IMR-90 (cell line): ENCODE data around the gene SCCPDH. TPM values are rescaled to one million over a fixed set of nuclear protein-coding genes. Genes with fewer than 3 reads are reported as not detected.

Source experiments
- ATAC-seq: fragments of 200-7000 bp; cut with Tn5 transposase; 2 replicates; pipeline ENCODE4 v1.9.1; 2020; ENCODE audit warnings: low read depth, mild to moderate bottlenecking, moderate library complexity
- BruUV-seq: library from RNA; stranded (reverse); fragments of 400-500 nt; replicated peaks from 2 replicates; lab custom pipeline; 2021; lab: Mats Ljungman, UMichigan
- CTCF ChIA-PET: fragments of 300-600 bp; formaldehyde crosslinking; extraction: SDS; loops from one replicate; lab custom pipeline; 2021; ENCODE audit warnings: antibody characterized with exemption; lab: Yijun Ruan, JAX
- POLR2A ChIA-PET: fragments of 300-600 bp; sonication (Branson Sonifier 250); formaldehyde crosslinking; loops from one replicate; lab custom pipeline; 2022; ENCODE audit warnings: antibody characterized with exemption; ENCODE audit not compliant: unreplicated experiment; lab: Charles Lee
- DNase-seq: peaks from one replicate; pipeline ENCODE4 v3.0.0; 2013
- H2AFZ ChIP-seq: replicated peaks from 2 replicates; pipeline ENCODE3; 2013; ENCODE audit warnings: low read length, mild to moderate bottlenecking; ENCODE audit not compliant: poor library complexity
- H2AK5ac ChIP-seq: 2 replicates; pipeline ENCODE4 v1.6.1; 2013; ENCODE audit warnings: low read depth, low read length, inconsistent platforms
- H2AK9ac ChIP-seq: replicated peaks from 2 replicates; pipeline ENCODE3; 2013; ENCODE audit warnings: mild to moderate bottlenecking, low read depth, low read length, moderate library complexity; ENCODE audit not compliant: poor library complexity
- H2BK120ac ChIP-seq: 2 replicates; pipeline ENCODE4 v1.6.1; 2013; ENCODE audit warnings: low read depth, low read length, inconsistent platforms
- H2BK15ac ChIP-seq: 3 replicates; pipeline ENCODE4 v1.6.1; 2013; ENCODE audit warnings: low read depth, low read length, inconsistent platforms
- H2BK20ac ChIP-seq: 2 replicates; pipeline ENCODE4 v1.6.1; 2013; ENCODE audit warnings: low read depth, mild to moderate bottlenecking, inconsistent platforms, low read length, moderate library complexity
- H2BK5ac ChIP-seq: 2 replicates; pipeline ENCODE4 v1.6.1; 2013; ENCODE audit warnings: mild to moderate bottlenecking, low read depth, low read length, inconsistent platforms; ENCODE audit not compliant: poor library complexity, severe bottlenecking
- H3K14ac ChIP-seq: replicated peaks from 2 replicates; pipeline ENCODE4 v1.6.1; 2013; ENCODE audit warnings: low read depth, low read length, inconsistent platforms
- H3K18ac ChIP-seq: 2 replicates; pipeline ENCODE4 v1.6.1; 2013; ENCODE audit warnings: low read depth, low read length, control low read depth
- H3K23ac ChIP-seq: 2 replicates; pipeline ENCODE4 v1.6.1; 2013; ENCODE audit warnings: low read depth, low read length, inconsistent platforms
- H3K27ac ChIP-seq: 2 replicates; pipeline ENCODE4 v1.5.1; 2013; ENCODE audit warnings: mild to moderate bottlenecking, control low read depth, low read length; ENCODE audit not compliant: insufficient read depth
- H3K27me3 ChIP-seq: 2 replicates; pipeline ENCODE4 v1.6.1; 2013; ENCODE audit warnings: low read length; ENCODE audit not compliant: control insufficient read depth, insufficient read depth
- H3K36me3 ChIP-seq: 2 replicates; pipeline ENCODE4 v1.6.1; 2013; ENCODE audit warnings: low read length, mixed read lengths; ENCODE audit not compliant: control insufficient read depth, insufficient read depth
- H3K4ac ChIP-seq: 2 replicates; pipeline ENCODE4 v1.6.1; 2013; ENCODE audit warnings: low read depth, low read length, inconsistent platforms
- H3K4me1 ChIP-seq: 2 replicates; pipeline ENCODE4 v1.6.1; 2013; ENCODE audit warnings: low read length, mixed read lengths; ENCODE audit not compliant: control insufficient read depth, insufficient read depth
- H3K4me2 ChIP-seq: 2 replicates; pipeline ENCODE4 v1.6.1; 2013; ENCODE audit warnings: low read depth, mild to moderate bottlenecking, control low read depth, low read length, moderate library complexity
- H3K4me3 ChIP-seq: 2 replicates; pipeline ENCODE4 v1.5.1; 2013; ENCODE audit warnings: low read depth, mild to moderate bottlenecking, control low read depth, low read length, moderate library complexity; ENCODE audit not compliant: insufficient read depth
- H3K56ac ChIP-seq: 2 replicates; pipeline ENCODE4 v1.6.1; 2013; ENCODE audit warnings: low read length, inconsistent platforms; ENCODE audit not compliant: insufficient read depth; ENCODE audit errors: extremely low read depth
- H3K79me1 ChIP-seq, 2 experiments: 2 replicates each; pipeline ENCODE4 v1.6.1; 2013; ENCODE audit warnings: low read length in 2 of 2, inconsistent platforms in 1 of 2, low read depth in 1 of 2
- H3K9ac ChIP-seq: 2 replicates; pipeline ENCODE4 v1.6.1; 2013; ENCODE audit warnings: low read depth, low read length, control low read depth
- H3K9me1 ChIP-seq: 2 replicates; pipeline ENCODE4 v1.6.1; 2013; ENCODE audit warnings: low read length, inconsistent platforms; ENCODE audit not compliant: insufficient read depth
- H3K9me3 ChIP-seq: 2 replicates; pipeline ENCODE4 v1.6.1; 2013; ENCODE audit warnings: low read length; ENCODE audit not compliant: control insufficient read depth, insufficient read depth
- H4K20me1 ChIP-seq: 2 replicates; pipeline ENCODE4 v1.6.1; 2013; ENCODE audit warnings: low read length, inconsistent platforms; ENCODE audit not compliant: insufficient read depth
- H4K5ac ChIP-seq: 2 replicates; pipeline ENCODE4 v1.6.1; 2013; ENCODE audit warnings: mild to moderate bottlenecking, low read depth, low read length, control low read depth
- H4K8ac ChIP-seq, 2 experiments: 2 replicates each; pipeline ENCODE4 v1.6.1; 2013; ENCODE audit warnings: low read depth in 2 of 2, low read length in 2 of 2, control low read depth in 1 of 2, inconsistent platforms in 1 of 2
- H4K91ac ChIP-seq: 2 replicates; pipeline ENCODE4 v1.6.1; 2013; ENCODE audit warnings: low read depth, low read length, inconsistent platforms; ENCODE audit not compliant: insufficient read depth
- MXI1 ChIP-seq: IDR thresholded peaks from 2 replicates; pipeline ENCODE4 v1.6.1; 2012; ENCODE audit warnings: low read depth, mild to moderate bottlenecking, low read length, moderate library complexity, borderline replicate concordance
- NFE2L2 ChIP-seq: fragments of 150-350 bp; IDR thresholded peaks from 2 replicates; pipeline ENCODE4 v1.6.1; 2016; ENCODE audit warnings: low read depth, mild to moderate bottlenecking, low read length
- POLR2A ChIP-seq: IDR thresholded peaks from 2 replicates; pipeline ENCODE4 v1.6.1; 2012; ENCODE audit warnings: mild to moderate bottlenecking, low read depth, low read length
- RFX5 ChIP-seq: IDR thresholded peaks from 2 replicates; pipeline ENCODE4 v1.8.0; 2012; ENCODE audit warnings: low read depth, mild to moderate bottlenecking, low read length, moderate library complexity
- SMC3 ChIP-seq: fragments of 150-350 bp; IDR thresholded peaks from 2 replicates; pipeline ENCODE4 v1.6.1; 2016; ENCODE audit warnings: low read depth, mild to moderate bottlenecking, antibody characterized with exemption, low read length, moderate library complexity
- WGBS, 2 experiments: methylation state at CpG; one replicate each; pipeline versions ENCODE4 v1.1.5 to v1.1.7; 2013; ENCODE audit warnings: missing lambda C conversion rate in 2 of 2; ENCODE audit not compliant: insufficient read length in 1 of 2; ENCODE audit errors: extremely low coverage in 2 of 2; 5-methylcytosine and 5-hydroxymethylcytosine counted together
- dilution Hi-C: fragments of 300-500 bp; cut with HindIII; formaldehyde crosslinking; loops from one replicate; pipeline ENCODE4 v1.14.3; 2018; ENCODE audit warnings: low sequenced_read_pairs; ENCODE audit not compliant: unreplicated experiment
- in situ Hi-C: fragments of 300-500 bp; cut with MboI; formaldehyde crosslinking; loops from 3 replicates; pipeline ENCODE4 v1.14.3; 2019; ENCODE audit warnings: low sequenced_read_pairs, inconsistent platforms, mixed read lengths
- intact Hi-C: fragments of 100-400 bp; cut with micrococcal nuclease; formaldehyde crosslinking; loops from 2 replicates; pipeline ENCODE4 v1.10.0; 2022
- polyA plus RNA-seq, 3 experiments: library from polyadenylated mRNA; depleted of rRNA; stranded (reverse); fragments of >200 nt; gene quantifications; 2 replicates each; pipeline ENCODE4 v1.2.3, GENCODE V29; 2012; ENCODE audit warnings: low replicate concordance in 1 of 3
- total RNA-seq: library from RNA; depleted of rRNA; stranded (reverse); fragments of >200 nt; gene quantifications from 2 replicates; pipeline ENCODE4 v1.2.3, GENCODE V29; 2012
- TF ChIP-seq, protein P1 (sequence below): conservative IDR thresholded peaks from 2 replicates; pipeline ENCODE4 v1.5.1; 2012; ENCODE audit warnings: mild to moderate bottlenecking, low read depth, low read length, improper control_type of control experiment

Gene SCCPDH
- total and polyA plus RNA-seq, 2 of the 4 experiments (the other 2 are of a cell fraction): 26.9 to 37.8 TPM

DNA sequence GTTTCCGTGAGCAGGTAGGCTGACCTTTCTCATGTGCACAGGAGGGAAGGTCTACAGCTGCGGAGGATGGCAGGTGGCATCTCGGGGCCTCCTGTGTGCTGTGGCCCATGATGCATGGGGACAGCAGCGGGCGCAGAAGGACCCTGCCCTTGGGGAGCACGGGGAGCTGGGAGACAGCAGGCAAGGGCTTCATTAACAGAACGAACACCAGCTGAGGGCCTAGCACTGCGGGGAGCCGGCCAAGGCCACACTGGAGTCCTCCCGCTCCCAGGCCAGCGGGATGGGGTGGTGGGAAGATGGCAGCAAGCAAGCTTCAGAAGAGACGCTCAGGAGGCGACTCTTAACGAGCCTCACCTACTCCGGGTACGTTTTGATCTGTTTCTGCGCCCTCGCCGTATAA lies 66.6 kb downstream of the SCCPDH start:
- Histone ChIP-seq H3K9me1 (peaks cover 6% of the 10 kb centered on the region; the same call in 1 of the 2 replicates), H4K91ac (no peak overlapping the region), H3K56ac (no peak overlapping the region), H2BK120ac (no peak overlapping the region), H3K4me3 (no peak overlapping the region), H2BK5ac (no peak overlapping the region), H4K5ac (no peak overlapping the region), H3K4ac (no peak overlapping the region), H2AK5ac (no peak overlapping the region), H2BK15ac (no peak overlapping the region), H3K23ac (no peak overlapping the region), H3K9ac (no peak overlapping the region), H4K8ac (no peak overlapping the region), H3K27ac (no peak overlapping the region), H2AK9ac (no peak overlapping the region), H2AFZ (no peak overlapping the region), H3K14ac (no peak overlapping the region), H3K18ac (no peak overlapping the region), H3K36me3 (no peaks in the 10 kb centered on the region), H3K79me1 (no peaks in the 10 kb centered on the region), H3K9me3 (peaks cover under 1% of the 10 kb centered on the region; the same call in 1 of the 2 replicates), H3K27me3 (no peaks in the 10 kb centered on the region), H2BK20ac (no peak overlapping the region), H3K4me1 (peaks cover 9% of the 10 kb centered on the region; the same call in 1 of the 2 replicates), H3K4me2 (no peak overlapping the region), H4K20me1 (no peaks in the 10 kb centered on the region)
- ATAC-seq: no peak
- 96% methylated on average over 10 of the region's 19 CpGs; no CpG with 5 or more reads in 1 of the 2 experiments for WGBS, 2 experiments
- in situ Hi-C loops (no loop called here), dilution Hi-C loops (no loop called here), intact Hi-C loops (no loop called here)
- ChIA-PET CTCF (no interaction called here), POLR2A (no interaction called here)
- TF ChIP-seq SMC3: no peak
- no peak for TF ChIP-seq POLR2A
- TF ChIP-seq MXI1: no peak
- TF ChIP-seq, protein P1, sequence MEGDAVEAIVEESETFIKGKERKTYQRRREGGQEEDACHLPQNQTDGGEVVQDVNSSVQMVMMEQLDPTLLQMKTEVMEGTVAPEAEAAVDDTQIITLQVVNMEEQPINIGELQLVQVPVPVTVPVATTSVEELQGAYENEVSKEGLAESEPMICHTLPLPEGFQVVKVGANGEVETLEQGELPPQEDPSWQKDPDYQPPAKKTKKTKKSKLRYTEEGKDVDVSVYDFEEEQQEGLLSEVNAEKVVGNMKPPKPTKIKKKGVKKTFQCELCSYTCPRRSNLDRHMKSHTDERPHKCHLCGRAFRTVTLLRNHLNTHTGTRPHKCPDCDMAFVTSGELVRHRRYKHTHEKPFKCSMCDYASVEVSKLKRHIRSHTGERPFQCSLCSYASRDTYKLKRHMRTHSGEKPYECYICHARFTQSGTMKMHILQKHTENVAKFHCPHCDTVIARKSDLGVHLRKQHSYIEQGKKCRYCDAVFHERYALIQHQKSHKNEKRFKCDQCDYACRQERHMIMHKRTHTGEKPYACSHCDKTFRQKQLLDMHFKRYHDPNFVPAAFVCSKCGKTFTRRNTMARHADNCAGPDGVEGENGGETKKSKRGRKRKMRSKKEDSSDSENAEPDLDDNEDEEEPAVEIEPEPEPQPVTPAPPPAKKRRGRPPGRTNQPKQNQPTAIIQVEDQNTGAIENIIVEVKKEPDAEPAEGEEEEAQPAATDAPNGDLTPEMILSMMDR: no peak
- no peak for TF ChIP-seq RFX5
- no peak for TF ChIP-seq NFE2L2
- no TSS peak for BruUV-seq
- DNase-seq: no peak
